ENCODE measurements around the gene DPP3. TPM values are rescaled to one million over a fixed set of nuclear protein-coding genes. Genes with fewer than 3 reads are reported as not detected.

Gene DPP3
- total RNA-seq, 1 donor from 2014 or later = 26.5 TPM

GRCh38 chr11:66479394-66480116 is 679 bp upstream of the DPP3 start:
- no peak for DNase-seq (ENCODE audit: low spot score)

GRCh38 chr11:66484806-66485380 is 4.7 kb downstream of the DPP3 start:
- DNase-seq (ENCODE audit: low spot score) = no peak

DNA sequence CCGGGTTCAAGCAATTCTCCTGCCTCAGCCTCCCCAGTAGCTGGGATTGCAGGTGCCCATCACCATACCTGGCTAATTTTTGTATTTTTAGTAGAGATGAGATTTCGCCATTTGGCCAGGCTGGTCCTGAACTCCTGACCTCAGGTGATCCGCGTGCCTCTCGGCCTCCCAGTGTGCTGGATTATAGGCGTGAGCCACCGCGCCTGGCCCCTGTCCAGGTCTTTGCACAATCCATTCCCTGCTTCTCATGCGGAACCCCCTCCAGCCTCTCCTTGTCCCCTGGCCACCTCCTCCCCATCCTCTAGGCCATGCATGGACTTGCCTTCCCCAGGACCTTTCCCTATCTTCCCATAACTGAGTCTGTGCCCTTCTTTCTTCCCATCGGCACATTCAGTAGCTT is 8.7 kb downstream of the DPP3 start:
- no peak for DNase-seq (ENCODE audit: low spot score)

DNA sequence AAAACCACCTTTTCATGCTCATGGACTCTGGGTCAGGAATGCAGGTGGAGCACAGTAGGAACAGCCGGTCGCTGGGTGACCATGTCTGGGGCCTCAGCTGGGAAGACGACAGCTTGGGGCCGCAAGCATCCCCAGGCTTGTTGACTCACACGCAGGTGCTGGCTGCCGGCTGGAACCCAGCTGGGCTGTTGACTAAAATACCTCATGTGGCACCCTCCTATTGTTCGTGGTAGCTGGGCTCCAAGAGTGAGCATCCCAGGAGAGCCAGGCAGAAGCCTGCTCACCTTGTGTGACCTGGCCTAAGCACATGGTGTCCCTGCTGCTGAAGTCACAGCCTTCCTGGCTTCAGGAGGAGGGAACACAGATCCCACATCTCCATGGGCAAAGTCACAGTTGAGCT is 9.4 kb downstream of the DPP3 start:
- DNase-seq (ENCODE audit: low spot score) = no peak

GRCh38 chr11:66491315-66491935 is 11.2 kb downstream of the DPP3 start:
- no peak for DNase-seq (ENCODE audit: low spot score)

DNA sequence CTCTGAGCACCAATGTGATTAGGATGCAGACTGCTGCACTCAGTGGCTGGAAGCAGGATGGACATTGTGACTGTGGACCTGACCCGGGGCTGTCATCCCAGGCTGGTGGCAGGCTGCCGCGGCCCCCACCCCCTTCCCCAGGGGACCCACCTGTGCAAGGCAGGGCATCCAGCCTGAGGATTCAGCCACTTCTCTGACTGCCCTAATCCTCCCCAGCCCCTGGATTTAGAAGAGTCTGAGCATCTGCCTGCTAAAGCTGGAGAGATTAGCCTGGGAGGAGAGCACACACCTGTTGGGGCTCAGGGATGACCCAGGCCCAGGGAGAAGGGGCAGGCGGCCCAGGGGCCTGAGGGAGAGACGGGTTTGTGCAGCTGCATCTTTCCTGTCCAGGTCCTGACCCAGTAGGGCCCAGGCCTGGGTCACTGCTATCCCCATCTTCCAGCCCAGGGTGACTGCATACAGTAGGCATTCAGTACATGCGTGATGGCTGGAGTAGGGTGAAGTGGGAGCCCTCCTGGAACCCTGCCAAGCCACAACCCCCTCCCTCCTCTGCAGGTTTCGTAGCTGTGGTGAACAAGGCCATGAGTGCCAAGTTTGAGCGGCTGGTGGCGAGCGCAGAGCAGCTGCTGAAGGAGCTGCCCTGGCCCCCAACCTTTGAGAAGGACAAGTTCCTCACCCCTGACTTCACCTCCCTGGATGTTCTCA is 12.1 kb downstream of the DPP3 start:
- DNase-seq (ENCODE audit: low spot score) = no peak

GRCh38 chr11:66493130-66493529 is 12.9 kb downstream of the DPP3 start:
- no peak for DNase-seq (ENCODE audit: low spot score)

- no peak for DNase-seq (ENCODE audit: low spot score)
Measured at GRCh38 chr11:66494458-66494857, 14.2 kb downstream of the DPP3 start.

DNA sequence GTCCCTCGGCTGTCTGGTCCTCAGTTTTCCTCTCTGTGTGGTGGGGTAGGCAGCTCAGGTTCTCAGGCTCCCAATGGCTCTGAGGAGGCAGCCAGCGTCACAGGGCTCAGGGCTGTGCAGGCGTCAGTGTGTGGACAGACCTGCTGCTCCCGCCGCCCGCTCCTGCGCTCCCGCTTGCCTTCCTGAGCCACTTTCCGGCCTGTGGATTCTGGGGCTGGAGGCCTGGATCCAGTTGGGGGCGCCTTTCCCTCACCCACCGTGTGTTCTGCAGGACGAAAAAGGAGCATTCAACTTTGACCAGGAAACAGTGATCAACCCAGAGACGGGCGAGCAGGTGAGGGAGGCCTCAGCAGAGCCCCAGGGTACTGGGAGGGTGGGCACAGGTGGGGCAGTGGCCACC is 14.7 kb downstream of the DPP3 start:
- no peak for DNase-seq (ENCODE audit: low spot score)

DNA sequence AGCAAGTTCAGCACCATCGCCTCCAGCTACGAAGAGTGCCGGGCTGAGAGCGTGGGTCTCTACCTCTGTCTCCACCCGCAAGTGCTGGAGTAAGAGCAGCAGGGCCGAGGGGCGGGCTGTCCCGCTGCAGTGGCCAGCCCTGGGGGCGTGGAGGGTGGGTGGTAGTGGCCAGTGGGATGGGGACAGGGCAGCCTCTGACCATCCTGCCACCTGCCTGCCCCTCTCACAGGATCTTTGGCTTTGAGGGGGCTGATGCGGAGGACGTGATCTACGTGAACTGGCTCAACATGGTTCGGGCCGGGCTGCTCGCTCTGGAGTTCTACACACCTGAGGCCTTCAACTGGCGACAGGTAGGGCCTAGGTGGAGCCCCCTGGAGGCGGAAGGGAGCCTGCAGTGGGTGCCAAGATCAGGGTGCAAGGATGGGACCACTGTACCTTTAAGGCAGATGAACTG is 15.2 kb downstream of the DPP3 start:
- no peak for DNase-seq (ENCODE audit: low spot score)

GRCh38 chr11:66497206-66497605 is 17.0 kb downstream of the DPP3 start:
- no peak for DNase-seq (ENCODE audit: low spot score)

DNA sequence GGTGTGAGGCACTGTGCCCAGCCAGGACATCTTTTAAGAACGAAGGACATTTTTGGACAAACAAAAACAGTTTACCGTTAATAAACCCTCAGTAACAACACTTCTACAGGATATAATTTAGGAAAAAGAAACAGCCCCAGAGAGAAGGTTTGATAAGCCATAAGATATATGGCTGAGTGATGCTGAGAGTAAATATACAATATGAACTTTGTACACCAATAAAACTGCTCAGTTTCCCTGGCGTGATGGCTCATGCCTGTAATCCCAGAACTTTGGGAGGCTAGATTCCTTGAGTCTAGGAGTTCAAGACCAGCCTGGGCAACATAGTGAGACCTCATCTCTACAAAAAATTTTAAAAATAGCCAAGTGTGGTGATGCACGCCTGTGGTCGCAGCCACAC is 18.3 kb downstream of the DPP3 start:
- DNase-seq (ENCODE audit: low spot score) = no peak

DNA sequence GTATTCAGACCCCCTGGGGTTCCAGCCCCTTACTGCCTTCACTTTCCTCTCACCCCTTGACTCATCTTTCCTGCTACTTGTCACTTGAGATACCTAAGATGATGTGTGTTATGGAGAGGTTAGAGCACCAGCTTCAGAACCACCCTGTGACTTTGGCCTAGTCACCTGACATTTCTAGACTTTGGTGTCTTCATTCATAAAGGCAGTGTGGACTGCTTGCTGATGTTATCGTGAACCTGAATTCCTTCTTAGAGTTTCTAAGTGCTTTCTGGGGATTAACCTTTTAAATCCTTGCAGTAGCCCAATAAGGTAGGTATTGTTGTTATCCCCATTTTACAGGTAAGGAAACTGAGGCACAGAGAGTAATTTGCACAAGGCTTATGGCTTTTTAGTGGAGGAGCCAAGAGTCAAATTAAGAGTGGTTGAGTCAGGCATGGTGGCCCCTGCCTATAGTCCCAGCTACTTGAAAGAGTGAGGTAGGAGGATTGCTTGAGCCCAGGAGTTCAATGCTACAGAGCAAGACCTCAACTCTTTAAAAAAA is 25.1 kb downstream of the DPP3 start:
- no peak for DNase-seq (ENCODE audit: low spot score)

DNA sequence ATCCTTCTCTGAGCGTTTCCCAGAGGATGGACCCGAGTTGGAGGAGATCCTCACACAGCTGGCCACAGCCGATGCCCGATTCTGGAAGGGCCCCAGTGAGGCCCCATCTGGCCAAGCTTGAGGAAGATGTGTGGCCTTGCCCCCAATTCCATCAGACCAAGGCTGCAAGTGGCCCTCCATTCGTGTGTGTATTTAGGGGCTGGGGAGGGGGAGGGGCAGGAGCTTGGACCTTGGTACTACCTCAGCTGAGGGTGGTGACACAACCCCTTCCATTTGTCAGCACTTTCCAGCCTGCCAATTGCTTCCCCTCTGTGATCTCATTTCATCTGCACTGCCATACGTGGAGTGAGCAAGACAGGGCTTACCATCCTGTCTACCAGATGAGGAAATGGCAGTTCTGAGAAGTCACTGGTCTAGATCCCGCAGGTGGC is 28.9 kb downstream of the DPP3 start:
- DNase-seq (ENCODE audit: low spot score) = no peak

GRCh38 chr11:66510271-66510989 is 30.2 kb downstream of the DPP3 start, which contains the start of gene BBS1:
BBS1 (plus strand) TSS chr11:66510635; CDS start chr11:66510660, 25 bp downstream.
- DNase-seq (ENCODE audit: low spot score) = peak; percentile 95

DNA sequence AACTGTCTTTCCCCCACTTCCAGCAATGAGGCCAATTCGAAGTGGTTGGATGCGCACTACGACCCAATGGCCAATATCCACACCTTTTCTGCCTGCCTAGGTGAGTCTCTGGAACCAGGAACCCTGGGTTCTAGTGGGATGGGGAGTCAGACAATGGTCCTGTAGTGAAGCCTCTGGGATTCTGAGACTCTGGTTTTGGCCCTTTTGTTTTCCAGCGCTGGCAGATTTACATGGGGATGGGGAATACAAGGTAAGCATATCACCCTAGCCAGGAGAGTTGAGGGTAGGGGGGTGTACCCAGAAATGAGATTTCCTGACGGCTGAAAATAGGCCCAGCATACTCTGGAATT is 30.7 kb downstream of the DPP3 start:
- no peak for DNase-seq (ENCODE audit: low spot score)

GRCh38 chr11:66523611-66524010 is 43.4 kb downstream of the DPP3 start:
- no peak for DNase-seq (ENCODE audit: low spot score)

DNA sequence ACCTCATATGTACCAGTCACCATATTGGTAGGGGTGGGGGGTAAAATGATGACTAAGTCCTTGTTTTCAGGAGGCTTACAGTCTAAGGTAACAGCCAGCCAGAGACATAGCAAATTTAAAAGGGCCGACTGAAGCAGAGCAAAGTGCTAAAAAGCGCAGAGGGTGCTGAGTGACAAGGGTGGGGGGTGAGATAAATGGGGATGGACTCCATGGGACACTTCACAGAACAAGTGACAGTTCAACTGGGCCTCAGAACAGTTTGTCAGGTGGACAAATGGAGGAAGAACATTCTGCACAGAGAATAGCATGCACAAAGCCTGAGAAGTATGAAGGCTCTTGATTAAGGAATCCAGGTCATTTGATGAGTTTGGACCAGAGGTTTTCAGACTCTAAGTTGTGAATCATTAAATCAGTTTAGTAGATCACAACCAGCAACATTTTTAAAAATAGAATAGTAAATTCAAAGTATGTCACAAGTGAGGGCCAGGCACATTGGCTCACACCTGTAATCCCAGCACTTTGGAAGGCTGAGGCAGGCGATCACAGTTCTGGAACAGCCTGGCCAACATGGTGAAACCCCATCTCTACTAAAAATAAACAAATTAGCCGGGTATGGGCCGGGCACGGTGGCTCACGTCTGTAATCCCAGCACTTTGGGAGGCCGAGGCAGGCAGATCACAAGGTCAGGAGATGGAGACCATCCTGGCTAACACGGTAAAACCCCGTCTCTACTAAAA is 44.2 kb downstream of the DPP3 start:
- no peak for DNase-seq (ENCODE audit: low spot score)

- DNase-seq (ENCODE audit: low spot score) = no peak
Measured at GRCh38 chr11:66529069-66529468, 48.8 kb downstream of the DPP3 start.

GRCh38 chr11:66529655-66530054 is 49.4 kb downstream of the DPP3 start:
- no peak for DNase-seq (ENCODE audit: low spot score)

Measured in mesenteric fat pad (tissue), 1 donor.